Endothelial cell (in vitro differentiated cells): Measurements from ENCODE around the gene C13orf42. TPM values are rescaled to one million over a fixed set of nuclear protein-coding genes. Genes with fewer than 3 reads are reported as not detected.
A peak's percentile ranks its signal among the peaks of the same experiment; 100 is the strongest.
"Not testable (repeated sequence)": the region's sequence is repeated elsewhere in the genome, so short reads cannot be mapped to it uniquely, and the experiment has no call there.

Source experiments
- DNase-seq: peaks from one replicate; pipeline ENCODE4 v3.0.0; 2021; ENCODE audit warnings: low spot score
- H3K27ac Mint-ChIP-seq: one replicate; pipeline ENCODE4 v1.8.0; 2021; ENCODE audit warnings: mixed read lengths, inconsistent platforms; ENCODE audit not compliant: unreplicated experiment
- H3K27me3 Mint-ChIP-seq: one replicate; pipeline ENCODE4 v1.8.0; 2021; ENCODE audit warnings: mild to moderate bottlenecking, moderate library complexity, mixed read lengths, inconsistent platforms; ENCODE audit not compliant: unreplicated experiment
- H3K36me3 Mint-ChIP-seq: one replicate; pipeline ENCODE4 v1.8.0; 2021; ENCODE audit warnings: mild to moderate bottlenecking, low read depth, mixed read lengths, inconsistent platforms; ENCODE audit not compliant: unreplicated experiment
- H3K4me1 Mint-ChIP-seq: one replicate; pipeline ENCODE4 v1.8.0; 2021; ENCODE audit warnings: mild to moderate bottlenecking, mixed read lengths, inconsistent platforms; ENCODE audit not compliant: unreplicated experiment
- H3K4me3 Mint-ChIP-seq: one replicate; pipeline ENCODE4 v1.8.0; 2021; ENCODE audit warnings: mild to moderate bottlenecking, mixed read lengths, inconsistent platforms; ENCODE audit not compliant: unreplicated experiment
- H3K9me3 Mint-ChIP-seq: one replicate; pipeline ENCODE4 v1.8.0; 2021; ENCODE audit warnings: mixed read lengths, inconsistent platforms; ENCODE audit not compliant: unreplicated experiment
- total RNA-seq: library from RNA; stranded (reverse); fragmentation: NEBNext Ultra II Directional; extraction: Animal tissue kit (Norgen Biotek cat#: 25700); gene quantifications from one replicate; pipeline ENCODE4 v1.2.1, GENCODE V29; 2021; ENCODE audit not compliant: unreplicated experiment
- TF ChIP-seq, protein P1 (sequence below): fragments of 200-600 bp; sonication (generic); IDR thresholded peaks from one replicate; pipeline ENCODE4 v1.5.0; 2021; ENCODE audit warnings: antibody characterized with exemption; ENCODE audit not compliant: unreplicated experiment

C13orf42 gene
- total RNA-seq, 1 donor from 2014 or later: 0.21 TPM

DNA sequence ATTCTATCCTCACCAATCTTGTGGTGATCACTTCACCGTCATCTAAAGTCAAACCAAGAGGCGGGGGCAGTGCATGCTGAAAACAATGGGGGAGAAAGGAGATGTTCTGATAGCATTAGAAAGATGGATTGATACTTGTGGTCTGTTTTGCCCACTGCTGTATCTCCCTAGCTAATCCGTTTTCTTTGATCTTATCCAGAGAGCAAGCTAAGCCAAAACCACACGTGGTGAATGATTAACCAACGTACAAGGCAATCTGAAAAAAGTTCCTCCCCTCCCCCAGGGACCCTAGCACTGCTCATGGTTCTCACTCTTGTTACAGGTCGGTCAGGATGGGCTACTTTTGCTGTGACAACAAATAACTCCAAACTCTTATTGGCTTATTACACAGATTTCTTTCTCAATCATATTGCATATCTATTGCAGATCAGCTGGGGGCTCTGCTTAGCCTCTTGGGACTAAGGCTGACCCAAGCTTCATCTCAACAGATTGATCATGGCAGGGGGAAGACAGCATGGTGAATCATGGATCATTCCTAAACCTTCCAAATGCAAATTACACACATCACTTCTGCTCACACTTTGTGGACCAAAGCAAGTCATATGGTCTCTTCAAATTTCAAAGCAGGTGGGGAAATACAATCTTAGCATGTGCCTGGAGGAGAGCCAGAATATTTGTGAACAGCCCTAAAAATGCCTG, 11.9 kb upstream of the C13orf42 start:
- TF ChIP-seq, protein P1, sequence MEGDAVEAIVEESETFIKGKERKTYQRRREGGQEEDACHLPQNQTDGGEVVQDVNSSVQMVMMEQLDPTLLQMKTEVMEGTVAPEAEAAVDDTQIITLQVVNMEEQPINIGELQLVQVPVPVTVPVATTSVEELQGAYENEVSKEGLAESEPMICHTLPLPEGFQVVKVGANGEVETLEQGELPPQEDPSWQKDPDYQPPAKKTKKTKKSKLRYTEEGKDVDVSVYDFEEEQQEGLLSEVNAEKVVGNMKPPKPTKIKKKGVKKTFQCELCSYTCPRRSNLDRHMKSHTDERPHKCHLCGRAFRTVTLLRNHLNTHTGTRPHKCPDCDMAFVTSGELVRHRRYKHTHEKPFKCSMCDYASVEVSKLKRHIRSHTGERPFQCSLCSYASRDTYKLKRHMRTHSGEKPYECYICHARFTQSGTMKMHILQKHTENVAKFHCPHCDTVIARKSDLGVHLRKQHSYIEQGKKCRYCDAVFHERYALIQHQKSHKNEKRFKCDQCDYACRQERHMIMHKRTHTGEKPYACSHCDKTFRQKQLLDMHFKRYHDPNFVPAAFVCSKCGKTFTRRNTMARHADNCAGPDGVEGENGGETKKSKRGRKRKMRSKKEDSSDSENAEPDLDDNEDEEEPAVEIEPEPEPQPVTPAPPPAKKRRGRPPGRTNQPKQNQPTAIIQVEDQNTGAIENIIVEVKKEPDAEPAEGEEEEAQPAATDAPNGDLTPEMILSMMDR: no peak
- H3K4me3 Mint-ChIP-seq: no peak overlapping the region
- no peak overlapping the region for H3K27ac Mint-ChIP-seq
- no peaks in the 10 kb centered on the region for H3K27me3 Mint-ChIP-seq
- no peaks in the 10 kb centered on the region for H3K4me1 Mint-ChIP-seq
- no peaks in the 10 kb centered on the region for H3K9me3 Mint-ChIP-seq
- no peak for DNase-seq
- no peaks in the 10 kb centered on the region for H3K36me3 Mint-ChIP-seq

DNA sequence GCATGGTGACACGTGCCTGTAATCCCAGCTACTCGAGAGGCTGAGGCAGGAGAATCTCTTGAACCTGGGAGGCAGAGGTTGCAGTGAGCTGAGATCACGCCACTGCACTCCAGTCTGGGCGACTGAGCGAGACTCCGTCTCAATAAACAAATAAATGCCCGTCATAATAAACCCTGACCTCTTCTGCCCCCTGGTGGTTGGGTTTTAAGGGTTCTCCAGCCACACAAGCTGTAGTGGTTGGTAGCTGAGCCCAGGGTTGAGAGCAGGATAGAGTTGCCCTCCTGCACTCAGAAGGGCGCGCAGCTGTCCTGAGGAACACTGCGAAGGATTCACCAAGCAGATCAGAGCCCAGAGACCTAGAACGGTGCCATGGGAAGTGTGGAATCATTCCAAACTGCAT, 9.8 kb upstream of the C13orf42 start:
- DNase-seq: peak; percentile 43

DNA sequence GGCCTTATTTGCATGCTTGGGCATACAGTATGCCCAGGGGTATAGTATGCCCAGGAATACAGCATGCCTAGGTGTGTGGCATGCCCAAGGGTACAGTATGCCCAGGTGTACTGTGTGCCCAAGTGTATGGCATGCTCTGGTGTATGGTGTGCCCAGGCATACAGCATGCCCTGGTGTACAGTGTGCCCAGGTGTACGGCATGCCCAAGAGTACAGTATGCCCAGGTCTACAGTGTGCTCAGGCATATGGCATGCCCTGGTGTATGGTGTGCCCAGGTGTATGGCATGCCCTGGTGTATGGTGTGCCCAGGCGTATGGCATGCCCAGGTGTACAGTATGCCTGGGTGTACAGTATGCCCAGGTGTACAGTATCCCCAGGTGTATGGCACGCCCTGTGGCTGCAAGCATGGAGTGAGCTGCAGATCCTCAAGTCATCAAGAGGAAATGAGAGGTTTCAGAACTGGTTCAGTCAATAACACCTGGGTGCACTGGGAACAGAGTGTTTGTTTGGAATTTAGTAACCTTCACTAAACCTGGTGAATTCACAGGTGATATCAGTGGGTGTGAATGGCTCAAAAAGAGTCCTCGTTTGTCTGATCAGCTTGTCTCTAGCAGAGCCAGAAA, 7.8 kb upstream of the C13orf42 start:
- H3K9me3 Mint-ChIP-seq: no peaks in the 10 kb centered on the region
- no peak overlapping the region for H3K4me3 Mint-ChIP-seq
- H3K27me3 Mint-ChIP-seq: peaks cover 1% of the 10 kb centered on the region
- no peaks in the 10 kb centered on the region for H3K4me1 Mint-ChIP-seq
- no peak overlapping the region for H3K27ac Mint-ChIP-seq
- H3K36me3 Mint-ChIP-seq: no peaks in the 10 kb centered on the region
- DNase-seq: no peak
- TF ChIP-seq, protein P1: no peak

More for the DNA sequence above, 9.8 kb upstream of the C13orf42 start:
- TF ChIP-seq, protein P1: peak; percentile 72
- not testable (repeated sequence) for H3K9me3 Mint-ChIP-seq, H3K27me3 Mint-ChIP-seq, H3K36me3 Mint-ChIP-seq, H3K27ac Mint-ChIP-seq, H3K4me1 Mint-ChIP-seq, H3K4me3 Mint-ChIP-seq

- peaks cover 1% of the 10 kb centered on the region for H3K27me3 Mint-ChIP-seq
- no peak overlapping the region for H3K4me3 Mint-ChIP-seq
- no peaks in the 10 kb centered on the region for H3K4me1 Mint-ChIP-seq
- H3K9me3 Mint-ChIP-seq: no peaks in the 10 kb centered on the region
- TF ChIP-seq, protein P1: no peak
- DNase-seq: no peak
- H3K36me3 Mint-ChIP-seq: no peaks in the 10 kb centered on the region
- H3K27ac Mint-ChIP-seq: no peak overlapping the region
Measured at GRCh38 chr13:51113969-51114368, 2.9 kb upstream of the C13orf42 start.

DNA sequence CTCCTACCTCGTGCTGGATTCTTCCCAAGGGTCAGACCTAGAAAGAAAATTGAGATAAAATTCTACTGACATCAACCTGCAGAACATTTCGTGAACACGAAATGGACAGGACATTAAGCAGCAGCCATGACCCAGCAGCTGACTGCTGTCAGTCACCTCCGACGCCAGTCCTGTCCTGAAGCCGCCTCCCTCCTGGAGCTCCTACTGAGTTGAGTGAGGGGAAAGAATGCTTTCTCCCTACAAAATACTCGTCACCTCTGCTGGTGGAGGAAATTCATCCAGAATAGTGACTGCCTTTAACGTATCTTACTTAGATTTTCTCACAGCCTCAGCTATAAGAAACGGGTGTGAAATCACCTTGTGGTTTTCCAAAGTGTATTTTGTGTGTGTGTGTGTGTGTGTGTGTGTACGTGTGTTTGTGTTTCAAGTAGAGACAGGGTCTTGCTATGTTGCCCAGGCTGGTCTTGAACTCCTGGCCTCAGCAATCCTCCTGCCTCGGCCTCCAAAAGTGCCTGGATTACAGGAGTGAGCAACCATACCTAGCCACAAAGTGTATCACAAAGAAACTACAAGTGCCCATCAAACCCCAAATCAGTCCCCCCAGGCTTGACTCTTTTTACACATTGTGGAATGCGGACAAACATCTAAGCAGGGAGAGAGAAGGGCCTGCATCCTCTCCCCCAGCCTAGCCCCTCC, 2.3 kb upstream of the C13orf42 start:
- no peak for DNase-seq
- H3K4me3 Mint-ChIP-seq: no peak overlapping the region
- H3K36me3 Mint-ChIP-seq: no peaks in the 10 kb centered on the region
- TF ChIP-seq, protein P1: no peak
- no peaks in the 10 kb centered on the region for H3K9me3 Mint-ChIP-seq
- no peak overlapping the region for H3K27ac Mint-ChIP-seq
- H3K4me1 Mint-ChIP-seq: no peaks in the 10 kb centered on the region
- H3K27me3 Mint-ChIP-seq: peaks cover 1% of the 10 kb centered on the region
